DMS 273 treated with DMSO at 0.1 percent for 48 hours (cell line): ENCODE data around the gene SLC39A11.
"Not testable (repeated sequence)": the region's sequence is repeated elsewhere in the genome, so short reads cannot be mapped to it uniquely, and the experiment has no call there.

Source experiments
- DNase-seq: peaks from one replicate; lab custom pipeline; 2025; lab: John Stamatoyannopoulos, UW

The SLC39A11 gene

GRCh38 chr17:72832306-72832705 is 260.2 kb downstream of the SLC39A11 start:
- no peak for DNase-seq

- DNase-seq, result no peak
Measured at GRCh38 chr17:72829883-72830282, 262.6 kb downstream of the SLC39A11 start.

DNA sequence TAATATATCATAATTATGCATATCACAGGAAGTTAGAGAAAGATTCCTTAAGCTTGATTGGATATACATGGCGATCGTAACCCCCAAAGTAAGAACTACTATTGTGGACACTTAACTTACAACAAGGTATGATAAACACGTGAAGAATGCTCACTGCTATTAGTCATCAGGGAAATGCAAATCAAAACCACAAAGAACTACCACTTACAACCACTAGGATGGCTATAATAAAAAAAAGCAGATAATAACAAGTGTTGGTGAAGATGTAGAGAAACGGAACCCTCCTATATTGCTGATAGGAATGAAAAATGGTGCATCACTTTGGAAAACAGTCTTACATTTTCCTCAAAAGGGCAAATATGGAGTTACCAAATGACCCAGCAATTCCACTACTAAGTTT is 265.9 kb downstream of the SLC39A11 start:
- DNase-seq, result no peak

- DNase-seq, result not testable (repeated sequence)
Measured at GRCh38 chr17:72826059-72826458, 266.4 kb downstream of the SLC39A11 start.

GRCh38 chr17:72825218-72825617 is 267.3 kb downstream of the SLC39A11 start:
- DNase-seq, result no peak

DNA sequence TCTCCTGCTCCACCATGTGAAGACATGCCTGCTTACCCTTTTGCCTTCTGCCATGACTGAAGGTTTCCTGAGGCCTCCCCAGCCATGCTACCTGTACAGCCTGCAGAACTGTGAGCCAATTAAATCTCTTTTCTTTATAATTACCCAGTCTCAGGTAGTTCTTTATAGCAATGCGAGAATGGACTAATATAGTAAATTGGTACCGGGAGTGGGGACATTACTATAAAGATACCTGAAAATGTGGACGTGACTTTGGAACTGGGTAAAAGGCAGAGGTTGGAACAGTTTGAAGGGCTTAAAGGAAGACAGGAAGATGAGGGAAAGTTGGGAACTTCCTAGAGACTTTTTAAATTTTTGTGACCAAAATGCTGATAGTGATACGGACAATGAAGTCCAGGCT is 268.2 kb downstream of the SLC39A11 start:
- DNase-seq, result not testable (repeated sequence)

GRCh38 chr17:72822358-72823023 is 270.0 kb downstream of the SLC39A11 start:
- no peak for DNase-seq

DNA sequence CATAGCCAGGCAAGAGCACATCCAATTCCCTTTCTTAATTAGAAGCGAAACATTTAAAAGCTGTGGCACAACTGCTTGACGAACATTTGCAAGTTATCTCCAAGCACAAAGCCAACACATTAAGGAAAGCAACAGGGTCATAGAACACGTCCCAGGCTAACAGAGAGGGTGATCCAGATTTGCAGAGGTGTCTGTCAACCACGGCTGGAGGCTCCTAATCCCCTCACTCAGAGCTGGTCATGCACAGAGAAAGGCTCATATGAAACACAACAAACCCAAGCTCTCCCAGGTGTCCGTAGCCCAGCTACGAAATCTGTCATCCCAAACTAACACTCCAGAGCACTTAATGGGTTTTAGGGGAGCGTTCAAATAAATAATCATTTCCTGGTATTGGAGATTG is 276.1 kb downstream of the SLC39A11 start:
- no peak for DNase-seq

DNA sequence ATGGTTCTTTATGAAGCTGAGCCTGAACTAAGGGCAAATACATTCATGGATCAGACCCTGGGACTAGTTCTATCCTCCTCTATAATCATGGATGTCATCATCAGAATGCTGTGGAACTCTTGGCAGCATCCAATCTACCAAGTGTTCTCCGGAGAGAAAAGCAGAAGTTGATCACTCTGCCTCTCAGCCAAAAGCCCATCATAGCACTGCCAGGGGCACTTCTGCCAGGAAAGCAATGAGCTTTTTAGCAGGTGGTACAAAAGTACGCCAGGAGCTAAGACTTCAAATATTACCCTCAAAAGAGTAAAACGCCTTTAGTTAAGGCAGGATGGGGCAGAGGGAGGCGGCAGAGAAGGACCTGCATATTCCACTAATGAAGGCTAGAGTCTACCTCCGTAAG is 279.0 kb downstream of the SLC39A11 start:
- no peak for DNase-seq

GRCh38 chr17:72812823-72813222 is 279.7 kb downstream of the SLC39A11 start:
- DNase-seq, result no peak

GRCh38 chr17:72811976-72812687 is 280.4 kb downstream of the SLC39A11 start:
- no peak for DNase-seq

- no peak for DNase-seq
Measured at GRCh38 chr17:72810991-72811508, 281.4 kb downstream of the SLC39A11 start.

DNA sequence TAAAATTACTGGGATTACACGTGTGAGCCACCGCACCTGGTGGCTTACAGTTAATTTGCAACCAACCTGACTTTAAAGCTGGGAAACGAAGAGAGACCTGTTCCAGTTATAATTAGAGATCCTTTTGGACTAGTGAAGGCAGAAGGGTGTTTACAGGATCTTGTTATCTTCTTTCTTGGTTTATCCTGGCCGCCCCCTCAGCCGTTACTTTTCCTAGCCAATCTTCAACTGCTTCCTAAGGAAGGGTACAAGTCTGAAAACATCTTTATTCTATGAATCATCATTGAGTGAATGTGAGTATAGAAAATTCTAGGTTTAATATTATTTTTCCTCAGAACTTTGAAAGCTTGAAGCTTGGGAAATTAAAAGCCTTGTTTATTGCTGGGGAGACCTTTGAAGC is 286.5 kb downstream of the SLC39A11 start:
- no peak for DNase-seq

DNA sequence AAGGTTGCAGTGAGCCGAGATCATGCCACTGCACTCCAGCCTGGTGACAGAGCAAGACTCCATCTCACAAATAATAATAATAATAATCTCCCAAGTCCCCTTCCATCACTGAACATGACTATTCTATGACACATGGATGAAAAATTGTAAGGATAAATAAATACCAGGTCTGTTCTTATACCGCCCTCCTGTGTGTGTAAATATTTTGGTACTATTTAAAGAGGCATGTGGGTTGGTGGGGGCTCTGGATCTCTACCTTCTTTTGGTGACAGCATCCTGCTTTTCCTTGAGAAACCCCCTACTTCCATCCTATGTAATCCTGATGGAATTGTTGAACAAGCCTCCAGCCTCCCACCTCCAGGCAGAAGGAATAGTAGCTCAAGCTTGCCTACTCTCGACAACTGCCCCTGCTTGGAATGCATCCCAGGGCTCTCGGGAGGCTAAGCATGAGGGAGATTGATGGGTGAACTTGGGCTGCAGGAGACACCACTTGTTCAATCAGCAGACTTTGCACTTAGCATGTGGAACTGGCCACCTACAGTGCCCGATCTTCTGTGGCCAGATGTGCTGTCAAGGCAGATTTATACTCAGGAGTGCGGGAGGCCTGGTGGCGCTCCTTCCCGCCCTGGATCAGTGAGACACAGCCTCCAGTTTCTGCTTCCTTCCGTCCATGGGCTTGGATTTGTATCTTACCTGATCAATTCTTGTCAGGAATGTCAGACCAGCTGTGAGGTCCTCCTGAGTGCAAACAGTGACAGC is 287.4 kb downstream of the SLC39A11 start:
- no peak for DNase-seq

- DNase-seq, result no peak
Measured at GRCh38 chr17:72802726-72803125, 289.8 kb downstream of the SLC39A11 start.

GRCh38 chr17:72797142-72797541 is 295.3 kb downstream of the SLC39A11 start:
- DNase-seq, result no peak

- no peak for DNase-seq
Measured at GRCh38 chr17:72795941-72796340, 296.5 kb downstream of the SLC39A11 start.

GRCh38 chr17:72794152-72794551 is 298.3 kb downstream of the SLC39A11 start:
- DNase-seq, result no peak

DNA sequence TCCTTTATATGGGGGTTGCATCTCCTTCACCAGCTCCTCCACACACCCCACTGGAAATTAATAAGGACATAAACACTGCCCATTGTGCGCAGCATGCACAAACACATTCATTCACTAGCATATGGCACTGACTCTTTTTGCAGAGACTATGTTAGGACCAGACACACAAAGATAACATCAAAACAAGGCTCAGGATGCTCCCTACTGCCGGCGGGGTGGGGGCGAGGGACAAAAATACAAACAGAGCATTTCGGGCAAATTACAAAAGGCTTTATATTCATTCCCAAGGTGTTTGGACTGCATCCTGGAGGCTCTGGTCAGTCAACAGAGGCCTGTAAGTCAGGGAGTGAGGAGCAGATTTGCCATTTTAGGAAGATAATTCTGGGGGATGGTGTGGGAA is 299.7 kb downstream of the SLC39A11 start:
- no peak for DNase-seq

DNA sequence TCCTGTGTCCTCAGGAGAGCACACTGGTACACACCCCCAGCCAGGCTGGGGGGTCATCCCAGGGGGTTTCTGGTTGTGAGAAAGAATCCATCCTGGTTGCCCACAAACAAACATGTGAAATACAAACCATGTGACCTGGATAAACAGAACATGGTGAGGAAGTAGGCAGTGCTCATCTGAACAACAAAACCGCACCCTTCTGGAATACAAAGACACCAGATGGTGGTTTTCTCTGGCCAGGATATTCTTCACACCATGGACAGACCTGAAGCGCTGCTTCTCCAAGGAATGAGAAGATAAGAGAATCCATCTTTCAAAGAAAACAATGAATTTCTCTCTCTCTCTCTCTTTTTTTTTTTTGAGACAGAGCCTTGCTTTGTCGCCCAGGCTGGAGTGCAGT is 302.3 kb downstream of the SLC39A11 start:
- DNase-seq, result no peak

- no peak for DNase-seq
Measured at GRCh38 chr17:72789711-72790110, 302.8 kb downstream of the SLC39A11 start.

DNA sequence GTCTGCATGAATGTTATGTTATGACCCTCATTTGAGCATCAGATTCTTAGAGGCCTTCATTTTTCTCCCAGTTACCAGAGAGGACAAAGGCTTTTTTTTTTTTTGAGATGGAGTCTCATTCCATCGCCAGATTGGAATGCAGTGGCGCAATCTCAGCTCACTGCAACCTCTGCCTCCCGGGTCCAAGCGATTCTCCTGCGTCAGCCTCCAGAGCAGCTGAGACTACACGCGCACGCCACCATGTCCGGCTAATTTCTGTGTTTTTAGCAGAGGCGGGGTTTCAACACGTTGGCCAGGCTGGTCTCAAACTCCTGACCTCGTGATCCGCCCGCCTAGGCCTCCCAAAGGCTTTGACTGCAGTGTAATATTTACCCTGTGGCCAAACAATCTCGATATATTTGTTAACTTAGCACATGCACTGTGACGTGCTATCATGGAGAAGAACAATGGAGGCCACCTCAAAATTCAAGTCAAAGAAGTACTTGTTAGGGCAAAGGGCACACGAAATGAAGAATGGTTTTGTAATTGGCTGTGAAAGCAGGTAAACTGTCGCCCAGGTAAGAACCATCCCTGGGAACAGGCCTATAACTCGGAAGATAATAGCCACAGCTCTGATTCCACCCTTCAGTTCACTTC is 303.4 kb downstream of the SLC39A11 start:
- DNase-seq, result no peak
